B cell (primary cell): ENCODE measurements around the gene NIP7.

ENCODE experiments used
- CTCF ChIP-seq: fragments of 200-600 bp; IDR thresholded peaks from one replicate; pipeline ENCODE4 v1.8.0; 2022; ENCODE audit warnings: antibody characterized with exemption, mild to moderate bottlenecking
- EZH2 ChIP-seq: IDR thresholded peaks from 2 replicates; pipeline ENCODE4 v1.6.1; 2012; ENCODE audit warnings: borderline replicate concordance, low read depth, mild to moderate bottlenecking, moderate library complexity, low read length; ENCODE audit not compliant: insufficient read depth, poor library complexity, severe bottlenecking

- TF ChIP-seq CTCF (no peak), EZH2 (no peak)
Observed at GRCh38 chr16:69334696-69335095, 4.9 kb upstream of the NIP7 start.
